Activated gamma-delta T cell treated with Interleukin-2 at 50 U/mL for 16 hours (primary cell): Measurements from ENCODE around the gene U2SURP.
"Not testable (repeated sequence)": the region's sequence is repeated elsewhere in the genome, so short reads cannot be mapped to it uniquely, and the experiment has no call there.

Experiments used
- DNase-seq: peaks from one replicate; pipeline ENCODE4 v3.0.0-alpha.2; 2020

U2SURP gene

GRCh38 chr3:142977399-142977728 lies 24.0 kb upstream of the U2SURP start:
- DNase-seq: no peak

GRCh38 chr3:142981108-142981507 lies 20.3 kb upstream of the U2SURP start:
- no peak for DNase-seq

DNA sequence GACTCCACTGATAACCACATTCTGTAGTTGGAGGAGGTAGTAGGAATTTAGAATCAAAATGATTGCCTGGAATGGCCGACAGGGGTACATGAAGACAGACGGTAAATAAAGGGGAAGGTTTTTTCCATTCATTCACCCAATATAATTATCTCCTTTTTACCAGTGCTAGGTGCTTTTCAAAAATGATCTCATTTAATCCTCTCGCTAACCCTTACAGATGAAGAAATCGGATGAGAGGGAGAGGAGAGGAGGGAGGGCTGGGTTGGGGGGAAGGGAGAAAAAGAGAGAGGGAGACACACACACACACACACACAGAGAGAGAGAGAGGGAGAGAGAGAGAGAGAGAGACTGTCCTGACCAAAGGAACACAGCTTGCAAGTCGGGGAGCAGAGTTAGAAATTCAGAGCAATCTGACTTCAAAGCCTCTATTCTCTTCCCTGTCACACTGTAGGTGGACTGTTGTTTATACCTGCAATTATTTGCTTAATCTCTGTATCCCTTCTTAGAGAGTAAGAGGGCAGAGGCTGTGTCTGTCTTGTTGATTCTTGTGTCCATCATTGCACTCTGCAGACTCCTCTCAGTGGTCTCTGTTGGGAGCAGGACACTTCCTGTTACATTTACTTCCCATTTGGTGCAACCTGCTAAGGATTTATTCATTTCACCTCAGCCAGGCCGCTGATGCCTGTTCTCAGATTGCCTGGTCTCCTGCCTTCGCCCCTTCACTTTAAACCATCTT lies 19.2 kb upstream of the U2SURP start:
- no peak for DNase-seq

- DNase-seq: no peak
These were observed 18.1 kb upstream of the U2SURP start for GRCh38 chr3:142983318-142983717.

GRCh38 chr3:142984255-142984654 lies 17.1 kb upstream of the U2SURP start:
- DNase-seq: no peak

- DNase-seq: no peak
These were observed 14.2 kb upstream of the U2SURP start for GRCh38 chr3:142987080-142987700.

DNA sequence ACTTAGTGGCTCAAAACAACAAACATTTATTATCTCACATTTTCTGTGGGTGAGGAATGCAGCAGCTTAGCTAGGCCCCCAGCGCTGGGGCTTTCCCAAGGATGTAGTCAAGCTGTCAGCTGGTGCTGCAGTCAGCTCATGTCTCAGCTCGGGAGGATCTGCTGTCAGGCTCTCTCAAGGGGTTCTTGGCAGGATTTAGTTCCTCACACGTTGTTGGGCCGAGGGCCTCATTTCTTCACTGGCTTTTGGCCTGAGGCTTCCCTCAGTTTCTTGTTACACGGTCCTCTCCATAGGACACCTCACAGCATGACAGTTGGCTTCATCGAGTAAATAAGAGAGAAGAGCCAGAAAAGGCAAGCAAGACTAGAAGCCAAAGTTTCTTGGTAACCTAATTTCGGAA lies 13.7 kb upstream of the U2SURP start:
- DNase-seq: no peak

GRCh38 chr3:142988221-142988620 lies 13.1 kb upstream of the U2SURP start:
- not testable (repeated sequence) for DNase-seq

DNA sequence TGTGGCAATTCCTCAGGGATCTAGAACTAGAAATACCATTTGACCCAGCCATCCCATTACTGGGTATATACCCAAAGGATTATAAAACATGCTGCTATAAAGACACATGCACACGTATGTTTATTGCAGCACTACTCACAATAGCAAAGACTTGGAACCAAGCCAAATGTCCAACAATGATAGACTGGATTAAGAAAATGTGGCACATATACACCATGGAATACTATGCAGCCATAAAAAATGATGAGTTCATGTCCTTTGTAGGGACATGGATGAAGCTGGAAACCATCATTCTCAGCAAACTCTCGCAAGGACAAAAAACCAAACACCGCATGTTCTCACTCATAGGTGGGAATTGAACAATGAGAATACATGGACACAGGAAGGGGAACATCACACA lies 12.5 kb upstream of the U2SURP start:
- DNase-seq: not testable (repeated sequence)

GRCh38 chr3:142990721-142991120 lies 10.6 kb upstream of the U2SURP start:
- DNase-seq: no peak

- DNase-seq: no peak
These were observed 9.0 kb upstream of the U2SURP start for GRCh38 chr3:142992323-142992722.

- peak; percentile 50 for DNase-seq
These were observed 7.4 kb upstream of the U2SURP start for GRCh38 chr3:142993958-142994442.

GRCh38 chr3:142997330-142997729 lies 4.0 kb upstream of the U2SURP start:
- DNase-seq: no peak

DNA sequence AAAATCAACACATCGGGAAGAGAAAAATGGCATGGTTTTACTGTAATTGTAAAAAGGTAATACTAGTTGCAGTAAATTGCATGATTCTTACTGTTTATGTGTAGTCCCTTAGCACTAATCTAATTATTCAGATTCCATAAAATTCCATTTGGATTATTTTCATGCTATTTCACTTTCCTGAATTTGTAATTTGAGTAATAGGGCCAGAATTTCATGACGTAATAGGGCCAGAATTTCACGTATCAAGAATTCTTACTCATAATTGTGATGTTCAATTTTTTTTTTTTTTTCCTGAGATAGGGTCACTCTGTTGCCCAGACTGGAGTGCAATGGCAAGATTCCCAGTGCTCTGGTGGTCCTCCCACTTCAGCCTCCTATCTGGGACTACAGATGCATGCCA lies 2.9 kb upstream of the U2SURP start:
- no peak for DNase-seq

DNA sequence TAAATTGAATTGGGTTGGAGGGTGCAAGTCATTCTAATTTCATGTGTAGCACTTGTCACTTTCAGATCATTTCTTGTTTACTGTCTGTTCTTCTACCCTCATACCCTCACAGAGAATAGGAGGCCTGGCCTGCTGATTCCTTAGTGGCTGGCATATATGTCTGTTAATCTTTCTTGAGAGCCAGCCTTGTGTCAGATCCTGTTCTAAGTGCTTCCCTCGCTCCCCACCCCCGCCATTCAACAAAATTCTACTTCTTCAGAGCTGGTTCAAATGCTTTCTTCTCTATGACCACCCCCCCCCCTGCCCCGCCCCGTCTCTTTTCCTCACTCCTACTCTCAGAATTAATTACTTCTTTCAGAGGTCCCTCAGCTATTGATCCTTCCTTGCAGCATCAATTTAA lies 1.5 kb upstream of the U2SURP start:
- DNase-seq: no peak

DNA sequence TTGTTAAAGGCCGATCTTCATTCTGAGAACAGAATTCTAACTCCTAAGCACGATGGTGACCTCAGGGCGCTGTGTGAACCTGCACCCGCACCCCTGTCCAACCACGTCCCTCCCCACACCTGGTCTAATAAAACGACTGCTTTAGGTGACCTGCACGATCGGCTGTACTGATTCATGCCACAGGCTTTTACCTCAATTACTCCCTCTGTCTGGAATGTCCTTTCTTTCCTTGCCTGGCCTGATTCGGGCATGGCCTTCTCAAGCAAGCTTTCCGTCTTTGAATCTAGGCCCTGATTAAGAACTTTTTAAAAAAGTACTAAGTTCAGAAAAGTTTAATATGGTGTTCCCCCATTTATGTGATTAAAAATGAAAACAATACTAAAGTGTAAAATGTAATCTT lies 842 bp upstream of the U2SURP start:
- no peak for DNase-seq

DNA sequence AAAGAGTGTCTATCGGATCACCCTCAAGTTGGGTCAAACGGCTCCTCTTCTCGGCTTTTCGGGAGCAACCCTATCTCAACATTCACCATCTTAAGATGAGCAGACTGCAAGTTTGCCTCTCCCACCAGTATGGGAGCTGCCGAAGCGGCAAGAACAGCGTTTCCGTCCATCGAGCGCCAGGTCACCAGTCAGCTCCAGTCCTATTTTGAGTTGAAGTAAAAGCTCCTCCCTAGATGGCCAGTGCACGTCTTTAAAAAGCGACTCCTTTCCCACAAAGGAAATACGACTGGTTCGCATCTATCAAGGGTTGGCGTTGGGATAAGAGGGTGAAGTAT lies 369 bp upstream of the U2SURP start:
- DNase-seq: no peak

- DNase-seq: no peak
These were observed 828 bp downstream of the U2SURP start for GRCh38 chr3:143002083-143002712.

- DNase-seq: no peak
These were observed 1.4 kb downstream of the U2SURP start for GRCh38 chr3:143002727-143003126.

DNA sequence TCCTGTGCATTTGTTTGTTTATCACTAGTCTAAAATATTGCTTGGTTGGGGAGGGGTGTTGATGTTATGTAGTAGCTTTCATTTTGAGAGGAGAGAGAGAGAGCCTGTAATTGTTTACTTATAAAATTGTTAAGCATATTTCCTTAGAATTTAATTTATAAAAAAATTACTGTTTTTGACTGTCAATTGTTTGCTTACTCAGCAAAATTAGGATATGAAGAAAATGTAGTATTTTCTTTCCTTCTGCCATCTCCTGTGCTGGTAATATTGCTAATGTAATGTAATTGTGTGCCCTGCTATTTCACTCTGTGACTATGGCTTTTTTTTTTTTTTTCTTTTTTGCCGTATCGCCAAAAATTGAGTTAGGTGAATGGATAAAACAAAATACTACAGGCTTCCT lies 3.5 kb downstream of the U2SURP start:
- no peak for DNase-seq

- DNase-seq: no peak
These were observed 8.7 kb downstream of the U2SURP start for GRCh38 chr3:143010024-143010423.

- no peak for DNase-seq
These were observed 10.3 kb downstream of the U2SURP start for GRCh38 chr3:143011705-143012104.

DNA sequence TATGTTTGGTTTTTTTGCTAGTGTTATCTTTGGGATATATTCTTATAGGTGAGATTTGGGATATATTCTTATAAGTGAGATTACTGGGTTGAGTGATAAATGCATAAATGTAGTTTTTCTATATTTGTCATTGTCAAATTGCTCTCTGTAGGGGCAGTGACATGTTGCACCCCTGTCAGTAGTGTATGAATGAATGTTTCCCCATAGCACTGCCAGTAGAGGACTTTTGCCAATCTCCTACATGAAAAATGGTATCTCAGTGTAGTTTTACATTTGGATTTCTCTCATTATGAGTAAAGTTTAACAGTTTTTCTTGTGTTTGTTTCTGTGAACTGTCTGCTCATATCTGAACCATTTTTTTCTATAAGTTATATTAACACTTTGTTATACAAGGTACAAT lies 13.6 kb downstream of the U2SURP start:
- no peak for DNase-seq

- DNase-seq: no peak
These were observed 15.1 kb downstream of the U2SURP start for GRCh38 chr3:143016321-143016972.
